SK-N-SH treated with all-trans-retinoic acid at 6 μM for 48 hours (cell line): Measurements from ENCODE around the gene KIAA1549.

Experiments
- ATAC-seq: fragments of 200-7000 bp; cut with Tn5 transposase; 3 replicates; pipeline ENCODE4 v1.9.1; 2020; ENCODE audit warnings: mild to moderate bottlenecking, moderate library complexity
- ARNTL ChIP-seq: fragments of 450-650 bp; formaldehyde crosslinking; IDR thresholded peaks from 2 replicates; pipeline ENCODE4 v1.5.0; 2020; ENCODE audit warnings: low read depth, mild to moderate bottlenecking, moderate library complexity, borderline replicate concordance
- BACH2 ChIP-seq: fragments of 250-450 bp; sonication (Bioruptor Pico); IDR thresholded peaks from 2 replicates; pipeline ENCODE4 v1.9.0; 2021; ENCODE audit warnings: mild to moderate bottlenecking, borderline replicate concordance
- CSDC2 ChIP-seq: fragments of 250-450 bp; sonication (Bioruptor Pico); IDR thresholded peaks from 2 replicates; pipeline ENCODE4 v1.5.0; 2020; ENCODE audit warnings: mild to moderate bottlenecking, moderate library complexity
- CSRNP3 ChIP-seq: fragments of 250-450 bp; sonication (Bioruptor Pico); IDR thresholded peaks from 2 replicates; pipeline ENCODE4 v1.5.1; 2021; ENCODE audit warnings: mild to moderate bottlenecking, moderate library complexity
- ESRRG ChIP-seq: fragments of 250-450 bp; sonication (Bioruptor Pico); IDR thresholded peaks from 2 replicates; pipeline ENCODE4 v1.6.1; 2021; ENCODE audit warnings: mild to moderate bottlenecking
- GLIS3 ChIP-seq: fragments of 250-450 bp; sonication (Bioruptor Pico); IDR thresholded peaks from 2 replicates; pipeline ENCODE4 v1.5.0; 2020; ENCODE audit warnings: mild to moderate bottlenecking, moderate library complexity
- ISL1 ChIP-seq: fragments of 250-450 bp; sonication (Bioruptor Pico); IDR thresholded peaks from 2 replicates; pipeline ENCODE4 v2.1.2; 2022; ENCODE audit warnings: mild to moderate bottlenecking, moderate library complexity
- OSR1 ChIP-seq: fragments of 250-450 bp; sonication (Bioruptor Pico); IDR thresholded peaks from 2 replicates; pipeline ENCODE4 v1.8.0; 2022; ENCODE audit warnings: moderate library complexity, mild to moderate bottlenecking, inconsistent platforms
- PATZ1 ChIP-seq: fragments of 250-450 bp; sonication (Bioruptor Pico); IDR thresholded peaks from 2 replicates; pipeline ENCODE4 v1.8.0; 2020; ENCODE audit warnings: mild to moderate bottlenecking, moderate library complexity, borderline replicate concordance
- POU6F1 ChIP-seq: fragments of 250-450 bp; sonication (Bioruptor Pico); IDR thresholded peaks from 2 replicates; pipeline ENCODE4 v1.8.0; 2021; ENCODE audit warnings: low read depth, mild to moderate bottlenecking, moderate library complexity, borderline replicate concordance
- PPARA ChIP-seq: fragments of 250-450 bp; sonication (Bioruptor Pico); IDR thresholded peaks from 2 replicates; pipeline ENCODE4 v1.5.0; 2020; ENCODE audit warnings: mild to moderate bottlenecking, borderline replicate concordance
- RARB ChIP-seq: fragments of 250-450 bp; sonication (Bioruptor Pico); IDR thresholded peaks from 2 replicates; pipeline ENCODE4 v1.8.0; 2021; ENCODE audit warnings: mild to moderate bottlenecking, moderate library complexity
- SNAI2 ChIP-seq: fragments of 250-450 bp; sonication (Bioruptor Pico); IDR thresholded peaks from 2 replicates; pipeline ENCODE4 v1.5.0; 2020; ENCODE audit warnings: mild to moderate bottlenecking, moderate library complexity
- TCF4 ChIP-seq: fragments of 250-450 bp; sonication (Bioruptor Pico); IDR thresholded peaks from 2 replicates; pipeline ENCODE4 v1.8.0; 2021; ENCODE audit warnings: mild to moderate bottlenecking, moderate library complexity, borderline replicate concordance
- TOX ChIP-seq: fragments of 250-450 bp; sonication (Bioruptor Pico); IDR thresholded peaks from 2 replicates; pipeline ENCODE4 v1.8.0; 2021; ENCODE audit warnings: mild to moderate bottlenecking, moderate library complexity, borderline replicate concordance
- ZC3H10 ChIP-seq: fragments of 250-450 bp; sonication (Bioruptor Pico); IDR thresholded peaks from 2 replicates; pipeline ENCODE4 v1.5.1; 2021; ENCODE audit warnings: mild to moderate bottlenecking, moderate library complexity
- ZFP3 ChIP-seq: fragments of 250-450 bp; sonication (Bioruptor Pico); IDR thresholded peaks from 2 replicates; pipeline ENCODE4 v1.5.0; 2020; ENCODE audit warnings: mild to moderate bottlenecking, moderate library complexity
- ZFP30 ChIP-seq: fragments of 450-650 bp; formaldehyde crosslinking; IDR thresholded peaks from 2 replicates; pipeline ENCODE4 v1.5.0; 2022; ENCODE audit warnings: mild to moderate bottlenecking, moderate library complexity
- ZNF565 ChIP-seq: fragments of 450-650 bp; formaldehyde crosslinking; conservative IDR thresholded peaks from 2 replicates; pipeline ENCODE4 v1.5.0; 2020; ENCODE audit warnings: low read depth, mild to moderate bottlenecking, moderate library complexity
- ZNF70 ChIP-seq: fragments of 450-650 bp; formaldehyde crosslinking; IDR thresholded peaks from 2 replicates; pipeline ENCODE4 v1.5.0; 2020; ENCODE audit warnings: mild to moderate bottlenecking, moderate library complexity
- ZNF8 ChIP-seq: fragments of 450-650 bp; formaldehyde crosslinking; IDR thresholded peaks from 2 replicates; pipeline ENCODE4 v1.5.0; 2020; ENCODE audit warnings: mild to moderate bottlenecking, moderate library complexity
- TF ChIP-seq, protein P1 (sequence below): fragments of 250-450 bp; sonication (Bioruptor Pico); IDR thresholded peaks from 2 replicates; pipeline ENCODE4 v1.5.1; 2020; ENCODE audit warnings: low read depth, mild to moderate bottlenecking, moderate library complexity

The KIAA1549 gene

GRCh38 chr7:138822867-138823535, 158.2 kb downstream of the KIAA1549 start:
- TF ChIP-seq, protein P1, sequence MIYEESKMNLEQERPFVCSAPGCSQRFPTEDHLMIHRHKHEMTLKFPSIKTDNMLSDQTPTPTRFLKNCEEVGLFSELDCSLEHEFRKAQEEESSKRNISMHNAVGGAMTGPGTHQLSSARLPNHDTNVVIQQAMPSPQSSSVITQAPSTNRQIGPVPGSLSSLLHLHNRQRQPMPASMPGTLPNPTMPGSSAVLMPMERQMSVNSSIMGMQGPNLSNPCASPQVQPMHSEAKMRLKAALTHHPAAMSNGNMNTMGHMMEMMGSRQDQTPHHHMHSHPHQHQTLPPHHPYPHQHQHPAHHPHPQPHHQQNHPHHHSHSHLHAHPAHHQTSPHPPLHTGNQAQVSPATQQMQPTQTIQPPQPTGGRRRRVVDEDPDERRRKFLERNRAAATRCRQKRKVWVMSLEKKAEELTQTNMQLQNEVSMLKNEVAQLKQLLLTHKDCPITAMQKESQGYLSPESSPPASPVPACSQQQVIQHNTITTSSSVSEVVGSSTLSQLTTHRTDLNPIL (CRISPR knock-in tag), result no peak
- TF ChIP-seq TOX (CRISPR knock-in tag), result no peak
- TF ChIP-seq GLIS3 (CRISPR knock-in tag), result no peak
- TF ChIP-seq PPARA (CRISPR knock-in tag), result no peak
- no peak for TF ChIP-seq ISL1
- no peak for TF ChIP-seq ZC3H10
- no peak for TF ChIP-seq TCF4 (CRISPR knock-in tag)
- no peak for TF ChIP-seq ESRRG
- no peak for TF ChIP-seq CSDC2
- no peak for TF ChIP-seq RARB (CRISPR knock-in tag)
- no peak for TF ChIP-seq SNAI2 (CRISPR knock-in tag)
- TF ChIP-seq ZNF70, result no peak
- no peak for TF ChIP-seq BACH2 (CRISPR knock-in tag)
- no peak for TF ChIP-seq OSR1
- TF ChIP-seq POU6F1 (CRISPR knock-in tag), result no peak
- no peak for TF ChIP-seq PATZ1 (CRISPR knock-in tag)
- TF ChIP-seq ZFP30 (CRISPR knock-in tag), result no peak
- TF ChIP-seq ZNF565 (CRISPR knock-in tag), result no peak
- no peak for TF ChIP-seq ZFP3 (CRISPR knock-in tag)
- no peak for TF ChIP-seq ZNF8 (CRISPR knock-in tag)

DNA sequence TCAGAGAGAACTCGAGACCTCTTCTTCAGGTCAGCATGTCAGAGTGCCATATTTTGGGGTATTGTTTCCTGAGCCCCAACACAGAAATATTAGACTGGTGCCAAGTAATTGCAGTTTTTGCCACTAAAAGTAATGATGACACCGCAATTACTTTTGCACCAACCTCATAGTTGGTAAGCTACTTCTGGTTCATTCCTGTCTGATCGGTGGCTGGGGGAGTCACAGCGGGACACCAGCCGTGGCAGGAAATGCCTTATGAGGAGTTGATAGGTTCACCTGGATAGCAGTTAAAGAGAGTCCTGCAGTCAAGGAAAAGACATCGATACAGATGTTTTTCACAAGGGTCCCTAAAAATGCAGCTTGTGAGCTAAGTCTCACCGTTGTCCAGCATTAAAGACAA, 159.3 kb downstream of the KIAA1549 start:
- ATAC-seq, result no peak

More at GRCh38 chr7:138822867-138823535, 158.2 kb downstream of the KIAA1549 start:
- ATAC-seq, result no peak

GRCh38 chr7:138819625-138820024, 161.6 kb downstream of the KIAA1549 start:
- ATAC-seq, result no peak
- TF ChIP-seq CSRNP3 (CRISPR knock-in tag), result no peak
- TF ChIP-seq CSDC2, result no peak
- TF ChIP-seq PATZ1 (CRISPR knock-in tag), result no peak
- no peak for TF ChIP-seq OSR1
- no peak for TF ChIP-seq BACH2 (CRISPR knock-in tag)
- TF ChIP-seq ARNTL (CRISPR knock-in tag), result no peak
- no peak for TF ChIP-seq RARB (CRISPR knock-in tag)
- no peak for TF ChIP-seq POU6F1 (CRISPR knock-in tag)
- TF ChIP-seq GLIS3 (CRISPR knock-in tag), result no peak
- TF ChIP-seq, protein P1 (CRISPR knock-in tag), result no peak
- no peak for TF ChIP-seq PPARA (CRISPR knock-in tag)
- no peak for TF ChIP-seq TOX (CRISPR knock-in tag)

More for the DNA sequence above, 159.3 kb downstream of the KIAA1549 start:
- TF ChIP-seq OSR1 (no peak), SNAI2 (CRISPR knock-in tag) (no peak), BACH2 (CRISPR knock-in tag) (no peak)
